HG03196 (cell line): ENCODE results near the gene AFP.
"Not testable (repeated sequence)": the region's sequence is repeated elsewhere in the genome, so short reads cannot be mapped to it uniquely, and the experiment has no call there.

ENCODE experiments used
- ATAC-seq: cut with Tn5 transposase; IDR thresholded peaks from one replicate; pipeline ENCODE4 v1.9.1; 2021; ENCODE audit not compliant: unreplicated experiment

AFP gene

GRCh38 chr4:73435984-73436383 is at the start of gene AFP:
Gene AFP (plus strand): TSS chr4:73436221. CDS start chr4:73436263, 42 bp downstream.
- ATAC-seq = no peak

- ATAC-seq = no peak
Observed at GRCh38 chr4:73387552-73387951, 48.5 kb upstream of the AFP start.

- no peak for ATAC-seq
Observed at GRCh38 chr4:73388887-73389286, 47.1 kb upstream of the AFP start.

- not testable (repeated sequence) for ATAC-seq
Observed at GRCh38 chr4:73389663-73390062, 46.4 kb upstream of the AFP start.

GRCh38 chr4:73391774-73392173 is 44.2 kb upstream of the AFP start:
- no peak for ATAC-seq

GRCh38 chr4:73392936-73393335 is 43.1 kb upstream of the AFP start:
- ATAC-seq = no peak

- ATAC-seq = no peak
Observed at GRCh38 chr4:73396304-73396703, 39.7 kb upstream of the AFP start.

GRCh38 chr4:73396993-73397972 is 38.7 kb upstream of the AFP start:
- ATAC-seq = no peak

- no peak for ATAC-seq
Observed at GRCh38 chr4:73401412-73401811, 34.6 kb upstream of the AFP start.

GRCh38 chr4:73404042-73404441 is 32.0 kb upstream of the AFP start, which contains the start of gene ALB:
Gene ALB (plus strand): TSS chr4:73404287. CDS start chr4:73404328, 41 bp downstream.
- ATAC-seq = no peak

GRCh38 chr4:73404457-73404856 is 31.6 kb upstream of the AFP start:
- no peak for ATAC-seq

GRCh38 chr4:73405138-73405537 is 30.9 kb upstream of the AFP start:
- no peak for ATAC-seq

- ATAC-seq = no peak
Observed at GRCh38 chr4:73406548-73406875, 29.5 kb upstream of the AFP start.

- no peak for ATAC-seq
Observed at GRCh38 chr4:73407227-73407673, 28.8 kb upstream of the AFP start.

- no peak for ATAC-seq
Observed at GRCh38 chr4:73408181-73408867, 27.7 kb upstream of the AFP start.

GRCh38 chr4:73409012-73409862 is 26.8 kb upstream of the AFP start:
- no peak for ATAC-seq

- ATAC-seq = no peak
Observed at GRCh38 chr4:73409978-73410548, 26.0 kb upstream of the AFP start.

- ATAC-seq = no peak
Observed at GRCh38 chr4:73410916-73411730, 24.9 kb upstream of the AFP start.

GRCh38 chr4:73411731-73412414 is 24.1 kb upstream of the AFP start:
- ATAC-seq = no peak
